ENCODE results near the gene UBTF. TPM values are rescaled to one million over a fixed set of nuclear protein-coding genes. Genes with fewer than 3 reads are reported as not detected.

The UBTF gene
- total RNA-seq, 1 experiment from 2014 or later = 114 TPM

DNA sequence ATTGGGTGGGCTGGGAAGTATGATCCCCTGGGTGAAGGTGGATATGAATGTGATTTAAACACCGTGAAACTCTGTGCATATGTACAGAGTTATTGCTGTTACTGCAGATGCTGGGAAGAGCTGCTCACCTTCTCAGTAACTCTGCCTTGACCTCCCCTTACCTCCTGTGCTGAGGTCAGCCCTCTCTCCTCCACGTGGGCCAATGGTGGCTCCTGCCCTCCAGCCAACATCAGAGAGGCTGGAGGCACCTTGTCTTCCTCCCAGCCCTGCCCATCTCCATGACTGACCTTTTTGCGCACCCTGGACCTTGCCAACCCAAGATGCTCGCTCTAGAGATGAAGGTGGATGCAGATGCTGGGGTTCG is 49.4 kb downstream of the UBTF start:
- H3K4me3 ChIP-seq (ENCODE audit: low read depth, low read length, poor library complexity, severe bottlenecking) = no peak overlapping the region
- no peak for TF ChIP-seq EZH2 (IDR thresholded peaks at IDR 0.05; ENCODE audit: borderline replicate concordance, low read depth, low read length, poor library complexity, severe bottlenecking)
- TF ChIP-seq, protein P1, sequence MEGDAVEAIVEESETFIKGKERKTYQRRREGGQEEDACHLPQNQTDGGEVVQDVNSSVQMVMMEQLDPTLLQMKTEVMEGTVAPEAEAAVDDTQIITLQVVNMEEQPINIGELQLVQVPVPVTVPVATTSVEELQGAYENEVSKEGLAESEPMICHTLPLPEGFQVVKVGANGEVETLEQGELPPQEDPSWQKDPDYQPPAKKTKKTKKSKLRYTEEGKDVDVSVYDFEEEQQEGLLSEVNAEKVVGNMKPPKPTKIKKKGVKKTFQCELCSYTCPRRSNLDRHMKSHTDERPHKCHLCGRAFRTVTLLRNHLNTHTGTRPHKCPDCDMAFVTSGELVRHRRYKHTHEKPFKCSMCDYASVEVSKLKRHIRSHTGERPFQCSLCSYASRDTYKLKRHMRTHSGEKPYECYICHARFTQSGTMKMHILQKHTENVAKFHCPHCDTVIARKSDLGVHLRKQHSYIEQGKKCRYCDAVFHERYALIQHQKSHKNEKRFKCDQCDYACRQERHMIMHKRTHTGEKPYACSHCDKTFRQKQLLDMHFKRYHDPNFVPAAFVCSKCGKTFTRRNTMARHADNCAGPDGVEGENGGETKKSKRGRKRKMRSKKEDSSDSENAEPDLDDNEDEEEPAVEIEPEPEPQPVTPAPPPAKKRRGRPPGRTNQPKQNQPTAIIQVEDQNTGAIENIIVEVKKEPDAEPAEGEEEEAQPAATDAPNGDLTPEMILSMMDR (conservative IDR thresholded peaks at IDR 0.05; ENCODE audit: low read depth, low read length) = no peak
- no peaks in the 10 kb centered on the region for H3K36me3 ChIP-seq (ENCODE audit: insufficient read depth, low read length, poor library complexity, severe bottlenecking)
- CTCF ChIA-PET = no interaction called here
- H3K27me3 ChIP-seq (replicated peaks; ENCODE audit: insufficient read depth, low read depth, low read length, poor library complexity) = no peaks in the 10 kb centered on the region
- BruUV-seq (replicated peaks) = no TSS peak
- intact Hi-C loops (cut with micrococcal nuclease; ENCODE audit: unreplicated experiment) = loop anchor here (5.0 kb wide), 1 partner anchor 228 kb away; the partner anchor contains the start of gene PPY
- DNase-seq (ENCODE audit: low spot score) = no peak
- no peak overlapping the region for H3K27ac ChIP-seq (ENCODE audit: low read depth, low read length, poor library complexity, severe bottlenecking)
- H3K9me3 ChIP-seq (ENCODE audit: low read depth, low read length, poor library complexity, severe bottlenecking) = no peaks in the 10 kb centered on the region
- no peaks in the 10 kb centered on the region for H3K4me1 ChIP-seq (ENCODE audit: insufficient read depth, low read length, poor library complexity, severe bottlenecking)
- POLR2A ChIA-PET (ENCODE audit: low non-redundant PET) = no interaction called here

DNA sequence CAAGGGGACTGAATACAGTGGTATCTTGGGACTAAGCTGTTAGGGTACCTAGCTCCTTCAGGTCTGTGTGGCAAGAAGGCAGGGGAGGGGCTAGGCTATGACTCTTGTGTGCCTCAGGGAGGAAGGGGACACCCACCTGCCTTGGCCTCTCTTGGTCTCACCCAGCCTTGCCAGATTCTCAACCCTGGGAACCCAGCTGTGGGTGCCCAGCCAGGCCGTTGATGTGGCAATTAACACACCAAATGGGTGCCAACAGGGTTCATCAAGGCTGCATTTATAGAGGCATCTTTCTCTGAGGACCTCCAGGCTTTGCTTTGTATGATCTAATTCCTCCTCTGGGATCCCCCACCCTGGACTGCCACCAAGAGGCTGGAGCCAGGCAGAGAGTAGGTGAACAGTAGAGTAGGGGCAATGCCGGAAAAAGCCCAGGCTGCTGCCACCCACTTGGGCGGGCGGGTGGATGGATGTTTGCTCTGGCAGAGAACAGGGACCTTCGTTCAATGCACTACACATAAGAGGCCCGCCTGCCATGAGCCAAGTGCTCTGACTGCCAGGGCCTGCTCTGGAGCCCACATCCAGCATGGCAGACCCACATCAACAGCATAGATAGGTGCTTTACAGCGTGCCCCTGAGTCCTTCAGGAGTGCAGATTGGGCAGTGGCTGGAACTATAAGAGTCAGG is 52.2 kb downstream of the UBTF start:
- H3K4me3 ChIP-seq (ENCODE audit: low read depth, low read length, poor library complexity, severe bottlenecking) = no peak overlapping the region
- intact Hi-C loops (cut with micrococcal nuclease; ENCODE audit: unreplicated experiment) = no loop called here
- BruUV-seq (replicated peaks) = no TSS peak
- H3K4me1 ChIP-seq (ENCODE audit: insufficient read depth, low read length, poor library complexity, severe bottlenecking) = no peaks in the 10 kb centered on the region
- TF ChIP-seq EZH2 (IDR thresholded peaks at IDR 0.05; ENCODE audit: borderline replicate concordance, low read depth, low read length, poor library complexity, severe bottlenecking) = no peak
- TF ChIP-seq, protein P1 (conservative IDR thresholded peaks at IDR 0.05; ENCODE audit: low read depth, low read length) = no peak
- CTCF ChIA-PET = interaction anchor here (0.6 kb wide), 2 partner anchors 211 to 223 kb away, joined by 3 to 7 read pairs; no protein-coding TSS in a partner anchor
- H3K27me3 ChIP-seq (replicated peaks; ENCODE audit: insufficient read depth, low read depth, low read length, poor library complexity) = no peaks in the 10 kb centered on the region
- H3K9me3 ChIP-seq (ENCODE audit: low read depth, low read length, poor library complexity, severe bottlenecking) = no peaks in the 10 kb centered on the region
- H3K36me3 ChIP-seq (ENCODE audit: insufficient read depth, low read length, poor library complexity, severe bottlenecking) = peaks cover under 1% of the 10 kb centered on the region
- no peak overlapping the region for H3K27ac ChIP-seq (ENCODE audit: low read depth, low read length, poor library complexity, severe bottlenecking)
- DNase-seq (ENCODE audit: low spot score) = no peak
- POLR2A ChIA-PET (ENCODE audit: low non-redundant PET) = no interaction called here

DNA sequence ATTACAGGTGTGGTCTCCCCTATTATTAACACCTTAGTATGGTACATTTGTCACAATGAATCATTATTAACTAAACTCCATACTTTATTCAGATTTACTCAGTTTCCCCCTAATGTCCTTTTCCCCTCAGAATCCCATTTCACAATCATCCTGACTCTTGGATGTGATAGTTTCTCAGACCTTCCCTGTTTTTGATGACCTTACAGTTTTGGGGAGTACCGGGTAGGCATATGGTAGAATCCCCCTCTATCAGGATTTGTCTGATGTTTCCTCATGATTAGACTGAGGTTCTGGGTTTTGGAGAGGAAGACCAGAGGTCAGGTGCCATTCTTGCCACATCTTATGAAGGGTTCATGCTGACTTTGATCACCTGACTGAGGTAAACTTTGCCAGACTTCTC is 55.0 kb downstream of the UBTF start:
- POLR2A ChIA-PET (ENCODE audit: low non-redundant PET) = no interaction called here
- no TSS peak for BruUV-seq (replicated peaks)
- Histone ChIP-seq H3K4me3 (ENCODE audit: low read depth, low read length, poor library complexity, severe bottlenecking) (no peak overlapping the region), H3K4me1 (ENCODE audit: insufficient read depth, low read length, poor library complexity, severe bottlenecking) (no peaks in the 10 kb centered on the region), H3K27ac (ENCODE audit: low read depth, low read length, poor library complexity, severe bottlenecking) (no peak overlapping the region), H3K9me3 (ENCODE audit: low read depth, low read length, poor library complexity, severe bottlenecking) (no peaks in the 10 kb centered on the region), H3K27me3 (replicated peaks; ENCODE audit: insufficient read depth, low read depth, low read length, poor library complexity) (no peaks in the 10 kb centered on the region), H3K36me3 (ENCODE audit: insufficient read depth, low read length, poor library complexity, severe bottlenecking) (peaks cover 4% of the 10 kb centered on the region)
- CTCF ChIA-PET = no interaction called here
- TF ChIP-seq EZH2 (IDR thresholded peaks at IDR 0.05; ENCODE audit: borderline replicate concordance, low read depth, low read length, poor library complexity, severe bottlenecking) = no peak
- TF ChIP-seq, protein P1 (conservative IDR thresholded peaks at IDR 0.05; ENCODE audit: low read depth, low read length) = no peak
- DNase-seq (ENCODE audit: low spot score) = no peak
- intact Hi-C loops (cut with micrococcal nuclease; ENCODE audit: unreplicated experiment) = no loop called here

Data from A673 (cell line).